Calu3 (cell line): ENCODE results near the gene PPP1R3F. TPM values are rescaled to one million over a fixed set of nuclear protein-coding genes. Genes with fewer than 3 reads are reported as not detected.
"Not testable (repeated sequence)": the region's sequence is repeated elsewhere in the genome, so short reads cannot be mapped to it uniquely, and the experiment has no call there.

Experiments
- BruUV-seq: library from RNA; stranded (reverse); fragments of 400-500 nt; replicated peaks from 2 replicates; lab custom pipeline; 2021; lab: Mats Ljungman, UMichigan
- CTCF ChIA-PET: fragments of 300-600 bp; sonication (Branson Sonifier 250); formaldehyde crosslinking; loops from one replicate; lab custom pipeline; 2022; ENCODE audit warnings: antibody characterized with exemption; lab: Charles Lee
- DNase-seq: peaks from one replicate; pipeline ENCODE4 v3.0.0; 2022
- H3K27ac Mint-ChIP-seq: one replicate; pipeline ENCODE4 v1.8.0; 2022; ENCODE audit warnings: mixed read lengths; ENCODE audit not compliant: unreplicated experiment
- H3K27me3 Mint-ChIP-seq: one replicate; pipeline ENCODE4 v1.8.0; 2022; ENCODE audit warnings: mixed read lengths; ENCODE audit not compliant: unreplicated experiment
- H3K36me3 Mint-ChIP-seq: one replicate; pipeline ENCODE4 v1.8.0; 2022; ENCODE audit warnings: mild to moderate bottlenecking, moderate library complexity, mixed read lengths; ENCODE audit not compliant: insufficient read depth, unreplicated experiment
- H3K4me1 Mint-ChIP-seq: one replicate; pipeline ENCODE4 v1.8.0; 2022; ENCODE audit warnings: mild to moderate bottlenecking, low read depth, mixed read lengths; ENCODE audit not compliant: unreplicated experiment
- H3K4me3 Mint-ChIP-seq: one replicate; pipeline ENCODE4 v1.8.0; 2022; ENCODE audit warnings: mild to moderate bottlenecking, low read depth, moderate library complexity, mixed read lengths; ENCODE audit not compliant: unreplicated experiment
- H3K9me3 Mint-ChIP-seq: one replicate; pipeline ENCODE4 v1.8.0; 2022; ENCODE audit warnings: low read depth, mixed read lengths; ENCODE audit not compliant: unreplicated experiment
- intact Hi-C: fragments of 100-400 bp; cut with micrococcal nuclease; formaldehyde crosslinking; loops from one replicate; pipeline ENCODE4 v1.10.0; 2022; ENCODE audit not compliant: unreplicated experiment
- total RNA-seq: library from RNA; stranded (reverse); gene quantifications from 2 replicates; pipeline ENCODE4 v1.2.3, GENCODE V29; 2022
- TF ChIP-seq, protein P1 (sequence below): fragments of 200-600 bp; IDR thresholded peaks from one replicate; pipeline ENCODE4 v1.8.0; 2022; ENCODE audit warnings: antibody characterized with exemption; ENCODE audit not compliant: unreplicated experiment

PPP1R3F gene
- total RNA-seq, 1 experiment from 2014 or later: 18.8 TPM

DNA sequence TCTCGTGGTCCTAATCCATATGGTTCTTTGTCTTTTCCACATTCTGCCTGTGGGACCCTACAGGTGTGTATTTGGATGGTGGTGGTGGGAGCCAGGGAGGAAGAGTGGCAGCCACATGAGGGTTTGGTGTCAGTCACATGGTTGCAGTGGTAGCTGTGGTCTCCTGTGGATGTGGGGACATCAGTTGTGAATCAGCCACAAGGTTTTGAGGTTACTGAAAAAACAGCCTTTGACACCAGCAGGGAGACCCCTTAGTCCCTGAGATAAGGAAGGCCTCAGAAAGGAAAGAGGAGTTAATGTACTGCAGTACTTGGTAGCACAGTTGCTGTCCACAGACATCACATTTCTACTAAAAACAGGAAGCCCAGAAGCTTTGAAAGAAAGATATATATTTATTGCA lies 18.1 kb downstream of the PPP1R3F start:
- no peak for DNase-seq
- CTCF ChIA-PET: no interaction called here
- Mint-ChIP-seq H3K36me3 (peaks cover 9% of the 10 kb centered on the region), H3K4me1 (peaks cover 6% of the 10 kb centered on the region), H3K9me3 (no peaks in the 10 kb centered on the region), H3K27ac (no peak overlapping the region), H3K4me3 (no peak overlapping the region), H3K27me3 (peaks cover 8% of the 10 kb centered on the region)
- intact Hi-C loops: no loop called here
- TF ChIP-seq, protein P1, sequence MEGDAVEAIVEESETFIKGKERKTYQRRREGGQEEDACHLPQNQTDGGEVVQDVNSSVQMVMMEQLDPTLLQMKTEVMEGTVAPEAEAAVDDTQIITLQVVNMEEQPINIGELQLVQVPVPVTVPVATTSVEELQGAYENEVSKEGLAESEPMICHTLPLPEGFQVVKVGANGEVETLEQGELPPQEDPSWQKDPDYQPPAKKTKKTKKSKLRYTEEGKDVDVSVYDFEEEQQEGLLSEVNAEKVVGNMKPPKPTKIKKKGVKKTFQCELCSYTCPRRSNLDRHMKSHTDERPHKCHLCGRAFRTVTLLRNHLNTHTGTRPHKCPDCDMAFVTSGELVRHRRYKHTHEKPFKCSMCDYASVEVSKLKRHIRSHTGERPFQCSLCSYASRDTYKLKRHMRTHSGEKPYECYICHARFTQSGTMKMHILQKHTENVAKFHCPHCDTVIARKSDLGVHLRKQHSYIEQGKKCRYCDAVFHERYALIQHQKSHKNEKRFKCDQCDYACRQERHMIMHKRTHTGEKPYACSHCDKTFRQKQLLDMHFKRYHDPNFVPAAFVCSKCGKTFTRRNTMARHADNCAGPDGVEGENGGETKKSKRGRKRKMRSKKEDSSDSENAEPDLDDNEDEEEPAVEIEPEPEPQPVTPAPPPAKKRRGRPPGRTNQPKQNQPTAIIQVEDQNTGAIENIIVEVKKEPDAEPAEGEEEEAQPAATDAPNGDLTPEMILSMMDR: no peak
- no TSS peak for BruUV-seq

DNA sequence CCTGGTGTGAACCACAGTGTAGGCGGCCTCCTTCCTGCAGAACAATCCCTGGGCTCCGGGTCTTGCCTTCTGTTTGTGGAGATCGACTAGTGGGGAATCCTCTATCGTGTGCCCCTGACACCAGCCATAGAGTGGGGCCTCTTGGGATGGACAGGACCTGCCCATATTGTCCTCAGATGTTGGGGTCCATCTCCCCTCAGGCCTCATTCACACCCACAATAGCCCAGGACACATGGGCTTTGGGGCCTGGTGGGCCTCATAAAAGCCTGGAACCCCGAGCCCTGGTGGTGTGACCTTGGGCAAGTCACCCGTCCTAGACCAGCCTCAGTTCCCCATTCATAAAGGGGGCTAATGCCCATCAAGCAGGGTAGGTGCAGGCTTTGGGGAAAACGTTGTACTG lies 20.6 kb downstream of the PPP1R3F start:
- H3K27ac Mint-ChIP-seq: no peak overlapping the region
- peaks cover 8% of the 10 kb centered on the region for H3K27me3 Mint-ChIP-seq
- intact Hi-C loops: loop anchor here (5.0 kb wide), 2 partner anchors 547 to 587 kb away; partner anchors contain the start of gene USP27X
- peaks cover 9% of the 10 kb centered on the region for H3K36me3 Mint-ChIP-seq
- no TSS peak for BruUV-seq
- TF ChIP-seq, protein P1: no peak
- CTCF ChIA-PET: no interaction called here
- no peak for DNase-seq
- H3K4me1 Mint-ChIP-seq: peaks cover 6% of the 10 kb centered on the region
- H3K9me3 Mint-ChIP-seq: no peaks in the 10 kb centered on the region
- no peak overlapping the region for H3K4me3 Mint-ChIP-seq

DNA sequence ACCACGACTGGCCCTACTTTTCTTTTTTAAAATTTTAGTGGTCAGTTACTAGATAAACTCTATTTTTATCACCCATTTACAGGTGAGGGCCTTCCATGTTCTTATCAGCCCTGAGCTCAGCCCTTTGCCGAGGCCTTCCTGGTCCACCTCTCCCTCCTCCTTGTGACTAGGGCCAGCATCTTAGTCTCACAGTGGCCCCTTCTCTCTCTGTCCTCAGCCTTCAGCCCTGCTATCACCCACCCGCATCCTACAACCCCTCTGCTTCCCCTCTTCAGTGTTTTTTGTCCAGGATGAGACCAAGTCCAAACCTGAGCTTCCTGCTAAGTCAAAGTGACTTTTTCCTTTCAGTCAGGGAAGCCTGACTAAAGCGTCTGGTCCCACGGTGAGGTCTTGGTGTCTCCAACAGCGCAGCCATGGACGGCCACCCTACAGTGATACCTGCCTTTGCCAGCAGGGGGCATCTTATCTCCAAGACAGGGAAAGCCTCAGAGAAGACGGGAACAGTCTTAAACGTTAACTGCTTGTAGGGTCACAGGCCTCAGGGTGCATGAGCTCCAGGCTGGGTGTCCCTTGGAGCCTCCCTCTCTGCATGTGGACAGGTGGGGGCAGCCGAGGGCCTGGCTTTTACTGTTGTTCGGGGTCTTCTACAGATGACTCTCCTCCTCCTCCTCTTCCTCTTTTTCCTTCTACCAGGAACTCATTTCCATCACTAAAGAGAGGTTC lies 22.2 kb downstream of the PPP1R3F start:
- no peak overlapping the region for H3K4me3 Mint-ChIP-seq
- peaks cover 9% of the 10 kb centered on the region for H3K36me3 Mint-ChIP-seq
- peaks cover 6% of the 10 kb centered on the region for H3K4me1 Mint-ChIP-seq
- intact Hi-C loops: loop anchor here (1.0 to 5.0 kb wide), 3 partner anchors 463 to 586 kb away; partner anchors contain the start of gene USP27X
- no peak overlapping the region for H3K27ac Mint-ChIP-seq
- peaks cover 19% of the 10 kb centered on the region for H3K27me3 Mint-ChIP-seq
- TF ChIP-seq, protein P1: peak; percentile 52
- no TSS peak for BruUV-seq
- CTCF ChIA-PET: no interaction called here
- DNase-seq: peak; percentile 76
- H3K9me3 Mint-ChIP-seq: no peaks in the 10 kb centered on the region

DNA sequence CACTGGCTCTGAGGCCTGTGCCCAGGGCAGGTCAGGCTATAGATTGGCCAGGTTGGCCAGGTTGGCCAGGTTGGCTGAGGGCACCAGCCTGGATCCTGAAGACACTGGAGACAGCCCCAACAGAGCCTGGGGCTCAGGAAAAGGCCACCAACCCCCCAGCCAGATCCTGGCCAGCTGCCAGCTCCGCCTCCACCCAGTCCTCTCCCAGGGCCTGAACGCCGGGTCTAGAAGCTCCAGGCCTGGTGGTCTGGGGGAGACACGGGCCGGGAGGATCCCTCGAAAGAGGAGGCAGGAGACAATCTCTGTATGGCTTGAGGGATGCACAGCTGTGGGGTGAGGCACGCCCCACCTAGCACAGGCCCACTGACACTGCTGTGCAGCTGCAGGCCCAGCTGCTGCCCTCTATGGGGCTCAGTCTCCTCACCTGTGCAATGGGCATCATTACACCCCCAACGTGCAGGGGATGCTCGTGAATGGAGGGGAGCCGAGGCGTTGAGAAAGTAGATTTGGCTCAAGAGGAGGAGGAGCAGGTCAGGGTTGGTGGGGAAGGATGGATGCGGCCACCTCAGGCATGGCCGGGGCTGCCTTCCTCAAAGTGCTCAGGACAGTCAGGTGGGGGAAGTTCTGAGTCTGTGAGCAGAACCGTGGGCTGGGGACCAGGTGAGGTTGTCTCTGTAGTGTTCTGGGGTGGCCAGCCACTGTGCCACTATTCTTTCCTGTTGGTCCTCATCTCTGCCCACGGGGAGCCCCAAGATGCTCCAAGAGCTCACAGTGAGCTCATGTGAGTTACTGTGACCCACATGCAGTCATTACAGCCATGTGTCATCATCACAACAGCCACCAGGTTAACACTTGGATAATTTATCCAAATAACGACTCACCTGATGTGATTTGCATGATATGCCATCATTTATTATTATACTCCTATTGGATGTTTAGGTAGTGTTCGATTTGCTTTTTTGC lies 23.1 kb downstream of the PPP1R3F start:
- H3K36me3 Mint-ChIP-seq: peaks cover 5% of the 10 kb centered on the region

DNA sequence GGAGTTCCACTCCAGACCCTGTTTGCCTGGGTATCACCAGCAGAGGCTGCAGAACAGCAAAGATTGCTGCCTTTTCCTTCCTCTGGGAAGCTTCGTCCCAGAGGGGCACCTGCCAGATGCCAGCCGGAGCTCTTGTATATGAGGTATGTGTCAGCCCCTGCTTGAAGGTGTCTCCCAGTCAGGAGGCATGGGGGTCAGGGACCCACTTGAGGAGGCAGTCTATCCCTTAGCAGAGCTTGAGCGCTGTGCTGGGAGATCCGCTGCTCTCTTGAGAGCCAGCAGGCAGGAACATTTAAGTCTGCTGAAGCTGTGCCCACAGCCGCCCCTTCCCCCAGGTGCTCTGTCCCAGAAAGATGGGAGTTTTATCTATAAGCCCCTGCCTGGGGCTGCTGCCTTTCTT lies 29.7 kb downstream of the PPP1R3F start:
- H3K9me3 Mint-ChIP-seq, H3K4me3 Mint-ChIP-seq, intact Hi-C loops, H3K4me1 Mint-ChIP-seq, BruUV-seq, H3K27ac Mint-ChIP-seq, DNase-seq, H3K36me3 Mint-ChIP-seq: not testable (repeated sequence)
- CTCF ChIA-PET: interaction anchor here (0.7 kb wide), 1 partner anchor 145 kb away, joined by 3 read pairs; no protein-coding TSS in a partner anchor
- H3K27me3 Mint-ChIP-seq: peaks cover 48% of the 10 kb centered on the region

More for the DNA sequence above, 23.1 kb downstream of the PPP1R3F start:
- CTCF ChIA-PET: no interaction called here
- no peak overlapping the region for H3K4me3 Mint-ChIP-seq
- H3K27ac Mint-ChIP-seq: no peak overlapping the region
- intact Hi-C loops: loop anchor here (1.0 to 5.0 kb wide), 3 partner anchors 462 to 585 kb away; partner anchors contain the start of gene USP27X
- DNase-seq: no peak
- BruUV-seq: no TSS peak
- TF ChIP-seq, protein P1: no peak
- peaks cover 6% of the 10 kb centered on the region for H3K4me1 Mint-ChIP-seq
- H3K9me3 Mint-ChIP-seq: no peaks in the 10 kb centered on the region
- H3K27me3 Mint-ChIP-seq: peaks cover 28% of the 10 kb centered on the region
